H1 (cell line): ENCODE measurements around the gene ANK3. TPM values are rescaled to one million over a fixed set of nuclear protein-coding genes. Genes with fewer than 3 reads are reported as not detected.

Experiments
- CTCF ChIA-PET: fragments of 300-600 bp; sonication (Branson Sonifier 250); formaldehyde crosslinking; loops from one replicate; lab custom pipeline; 2021; ENCODE audit not compliant: partially characterized antibody; lab: Charles Lee
- POLR2A ChIA-PET: fragments of 300-600 bp; sonication (Branson Sonifier 250); formaldehyde crosslinking; loops from one replicate; lab custom pipeline; 2021; ENCODE audit warnings: inconsistent platforms; ENCODE audit not compliant: partially characterized antibody; lab: Charles Lee
- DNase-seq, 2 experiments: peaks; one replicate each; pipeline versions ENCODE4 v3.0.0 to v3.0.0-alpha.2; 2010 to 2022; ENCODE audit warnings: low spot score in 2 of 2, low read depth in 1 of 2, mixed read lengths in 1 of 2
- FAIRE-seq: peaks from 2 replicates; lab custom pipeline; 2011; peaks lifted over from hg19 to GRCh38; lab: Jason Lieb, UNC
- H2AFZ ChIP-seq: 2 replicates; pipeline ENCODE4 v1.8.1; 2012; ENCODE audit warnings: low read length, inconsistent platforms
- H2AK5ac ChIP-seq: 2 replicates; pipeline ENCODE4 v1.6.1; 2013; ENCODE audit warnings: low read depth, low read length
- H2BK120ac ChIP-seq: replicated peaks from 2 replicates; pipeline ENCODE3; 2013; ENCODE audit warnings: low read depth, low read length, inconsistent platforms
- H2BK12ac ChIP-seq: 2 replicates; pipeline ENCODE4 v1.6.1; 2013; ENCODE audit warnings: low read depth, low read length
- H2BK15ac ChIP-seq: 2 replicates; pipeline ENCODE4 v1.6.1; 2013; ENCODE audit warnings: low read length
- H2BK20ac ChIP-seq: 2 replicates; pipeline ENCODE4 v1.6.1; 2013; ENCODE audit warnings: low read length
- H2BK5ac ChIP-seq: 2 replicates; pipeline ENCODE4 v1.6.1; 2013; ENCODE audit warnings: low read depth, low read length
- H3K14ac ChIP-seq: 2 replicates; pipeline ENCODE4 v1.6.1; 2013; ENCODE audit warnings: inconsistent platforms; ENCODE audit not compliant: insufficient read length
- H3K18ac ChIP-seq: 2 replicates; pipeline ENCODE4 v1.6.1; 2013; ENCODE audit warnings: low read length; ENCODE audit errors: extremely low read depth
- H3K23ac ChIP-seq: 2 replicates; pipeline ENCODE4 v1.6.1; 2013; ENCODE audit warnings: inconsistent platforms; ENCODE audit not compliant: insufficient read length
- H3K23me2 ChIP-seq: 2 replicates; pipeline ENCODE4 v1.6.1; 2013; ENCODE audit warnings: low read depth, low read length
- H3K27ac ChIP-seq: 2 replicates; pipeline ENCODE4 v1.6.1; 2011; ENCODE audit warnings: low read depth, low read length, inconsistent platforms
- H3K27me3 ChIP-seq, 4 experiments: replicated peaks in 1 of 4; 1 replicate in 1 of 4; 2 replicates in 3 of 4; pipeline versions ENCODE4 v1.6.1 to v1.8.1; 2011 to 2013; ENCODE audit warnings: low read length in 3 of 4, mild to moderate bottlenecking in 3 of 4, inconsistent platforms in 2 of 4, mixed read lengths in 2 of 4, moderate library complexity in 1 of 4; ENCODE audit not compliant: control insufficient read depth in 3 of 4, insufficient read depth in 3 of 4; ENCODE audit errors: extremely low read depth in 1 of 4
- H3K36me3 ChIP-seq, 4 experiments: 2 replicates each; pipeline versions ENCODE4 v1.6.1 to v1.8.1; 2011 to 2013; ENCODE audit warnings: mild to moderate bottlenecking in 4 of 4, low read length in 3 of 4, moderate library complexity in 2 of 4, control low read depth in 1 of 4, inconsistent platforms in 1 of 4; ENCODE audit not compliant: insufficient read depth in 4 of 4, control insufficient read depth in 2 of 4
- H3K4ac ChIP-seq: replicated peaks from 2 replicates; pipeline ENCODE3; 2013; ENCODE audit warnings: low read length, low read depth, mixed read lengths, inconsistent platforms; ENCODE audit not compliant: insufficient read length
- H3K4me1 ChIP-seq, 4 experiments: replicated peaks in 1 of 4; 1 replicate in 1 of 4; 2 replicates in 3 of 4; pipeline versions ENCODE4 v1.6.1 to v1.8.1; 2011 to 2013; ENCODE audit warnings: low read length in 3 of 4, inconsistent platforms in 2 of 4, mixed read lengths in 1 of 4; ENCODE audit not compliant: insufficient read depth in 4 of 4, control insufficient read depth in 3 of 4
- H3K4me2 ChIP-seq, 2 experiments: 2 replicates each; pipeline versions ENCODE4 v1.6.1 to v1.8.1; 2011 to 2013; ENCODE audit warnings: low read depth in 2 of 2, low read length in 2 of 2, control low read depth in 1 of 2, inconsistent platforms in 1 of 2, mild to moderate bottlenecking in 1 of 2; ENCODE audit not compliant: insufficient read depth in 1 of 2
- H3K4me3 ChIP-seq, 4 experiments: fragments of 200-600, 300-600 bp in 1 of 4; sonication (generic), shearing (Covaris generic), sonication (Bioruptor Twin) in 1 of 4; 2 replicates each; pipeline versions ENCODE4 v1.5.1 to v1.8.1; 2011 to 2016; ENCODE audit warnings: low read length in 4 of 4, low read depth in 3 of 4, control low read depth in 2 of 4, inconsistent platforms in 2 of 4, mild to moderate bottlenecking in 2 of 4, mixed read lengths in 1 of 4, moderate library complexity in 1 of 4; ENCODE audit not compliant: insufficient read depth in 2 of 4; ENCODE audit errors: extremely low read depth in 1 of 4
- H3K56ac ChIP-seq: replicated peaks from 2 replicates; pipeline ENCODE3; 2013; ENCODE audit warnings: low read depth, mild to moderate bottlenecking, mixed read lengths, low read length, inconsistent platforms; ENCODE audit not compliant: insufficient read length
- H3K79me1 ChIP-seq: 2 replicates; pipeline ENCODE4 v1.6.1; 2013; ENCODE audit warnings: low read depth, low read length, control low read depth
- H3K79me2 ChIP-seq, 2 experiments: 2 replicates each; pipeline versions ENCODE4 v1.6.1 to v1.8.1; 2012 to 2013; ENCODE audit warnings: low read length in 2 of 2, mild to moderate bottlenecking in 2 of 2, inconsistent platforms in 1 of 2; ENCODE audit not compliant: insufficient read depth in 2 of 2, control insufficient read depth in 1 of 2
- H3K9ac ChIP-seq, 4 experiments: replicated peaks in 1 of 4; 1 replicate in 1 of 4; 2 replicates in 3 of 4; pipeline versions ENCODE4 v1.6.1 to v1.8.1; 2011 to 2013; ENCODE audit warnings: low read depth in 3 of 4, low read length in 3 of 4, control low read depth in 2 of 4, mild to moderate bottlenecking in 2 of 4, moderate library complexity in 2 of 4, inconsistent platforms in 1 of 4; ENCODE audit errors: extremely low read depth in 1 of 4
- H3K9me3 ChIP-seq, 2 experiments: 2 replicates each; pipeline versions ENCODE4 v1.6.1 to v1.8.1; 2012 to 2013; ENCODE audit warnings: mild to moderate bottlenecking in 2 of 2, moderate library complexity in 2 of 2, control low read depth in 1 of 2, inconsistent platforms in 1 of 2, low read depth in 1 of 2, low read length in 1 of 2, mixed read lengths in 1 of 2; ENCODE audit not compliant: insufficient read depth in 2 of 2
- H4K20me1 ChIP-seq, 2 experiments: replicated peaks in 1 of 2; 2 replicates each; pipeline versions ENCODE3 to v1.8.1; 2011 to 2013; ENCODE audit warnings: inconsistent platforms in 2 of 2, low read length in 2 of 2, mild to moderate bottlenecking in 1 of 2; ENCODE audit not compliant: insufficient read depth in 2 of 2, control insufficient read depth in 1 of 2
- H4K5ac ChIP-seq: 2 replicates; pipeline ENCODE4 v1.6.1; 2013; ENCODE audit warnings: low read length, low read depth, mixed read lengths, inconsistent platforms; ENCODE audit not compliant: insufficient read length
- H4K8ac ChIP-seq: 2 replicates; pipeline ENCODE4 v1.8.0; 2013; ENCODE audit warnings: mild to moderate bottlenecking, moderate library complexity, low read length, inconsistent platforms; ENCODE audit not compliant: insufficient read depth; ENCODE audit errors: extremely low read depth
- H4K91ac ChIP-seq: replicated peaks from 2 replicates; pipeline ENCODE3; 2013; ENCODE audit warnings: low read length, mixed read lengths, inconsistent platforms; ENCODE audit not compliant: insufficient read length
- POU5F1 ChIP-seq: IDR thresholded peaks from 2 replicates; pipeline ENCODE4 v1.6.1; 2011; ENCODE audit warnings: low read depth, mild to moderate bottlenecking, low read length, moderate library complexity
- WGBS, 2 experiments: shearing (Covaris generic) in 1 of 2; methylation state at CpG; one replicate each; pipeline versions ENCODE4 v1.1.6 to v1.1.7; 2013 to 2015; ENCODE audit warnings: low lambda C conversion rate in 2 of 2, mixed read lengths in 2 of 2, inconsistent platforms in 1 of 2, low coverage in 1 of 2, missing lambda C conversion rate in 1 of 2; ENCODE audit not compliant: insufficient replicate concordance in 2 of 2, insufficient coverage in 1 of 2, insufficient read length in 1 of 2; ENCODE audit errors: extremely low coverage in 1 of 2, missing lambda C conversion rate in 1 of 2; 5-methylcytosine and 5-hydroxymethylcytosine counted together
- polyA plus RNA-seq, 7 experiments: library from polyadenylated mRNA; depleted of rRNA in 3 of 7; stranded (reverse) in 5 of 7; unstranded in 2 of 7; fragments of >200 nt in 5 of 7; fragments of 200-250 nt in 2 of 7; gene quantifications; 1 replicate in 5 of 7; 2 replicates in 1 of 7; 4 replicates in 1 of 7; pipeline versions ENCODE4 v1.2.1 to v1.2.3, GENCODE V29; 2011 to 2013; ENCODE audit warnings: missing spikeins in 2 of 7, mixed read lengths in 2 of 7
- total RNA-seq: library from RNA; stranded (reverse); fragmentation: NEBNext Ultra II Directional; extraction: Animal tissue kit (Norgen Biotek cat#: 25700); gene quantifications from 2 replicates; pipeline ENCODE4 v1.2.1, GENCODE V29; 2021

Gene ANK3
- total and polyA plus RNA-seq, 2 of the 8 experiments (the other 6 are each of a cell fraction or from before 2014, with no cell fraction given): 18.1 to 67.9 TPM

DNA sequence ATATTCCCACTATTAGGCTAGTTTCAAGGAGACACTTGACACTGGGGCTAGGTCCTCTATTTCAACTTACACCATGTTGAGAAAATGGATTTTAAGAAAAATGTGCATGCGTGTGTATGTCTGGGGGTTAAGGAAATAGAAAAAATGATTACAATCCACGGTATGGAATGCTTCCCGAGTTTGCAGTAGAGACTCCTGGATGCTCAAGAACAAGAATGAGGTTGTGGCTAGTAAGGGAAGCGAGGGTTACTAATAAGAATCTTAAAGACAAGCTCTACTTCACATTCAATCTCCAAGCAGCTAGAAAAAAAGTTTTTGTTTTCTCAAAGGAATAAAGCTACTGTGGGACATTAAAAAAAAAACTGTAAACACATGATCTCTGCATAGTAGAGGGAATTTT, 54.7 kb downstream of the ANK3 start:
- CTCF ChIA-PET: interaction anchor here (0.7 to 4.4 kb wide), 19 partner anchors 10 to 303 kb away, joined by 3 to 18 read pairs (median 4); no protein-coding TSS in a partner anchor
- H3K4me2 ChIP-seq: no peak overlapping the region
- H3K27me3 ChIP-seq: no peaks in the 10 kb centered on the region
- H3K23me2 ChIP-seq: no peaks in the 10 kb centered on the region
- DNase-seq (no peak), FAIRE-seq (no peak)
- H2BK20ac ChIP-seq: no peak overlapping the region
- H3K14ac ChIP-seq: no peak overlapping the region
- POLR2A ChIA-PET: no interaction called here
- no peak overlapping the region for H2AK5ac ChIP-seq
- H3K9me3 ChIP-seq: no peaks in the 10 kb centered on the region
- no peak overlapping the region for H4K8ac ChIP-seq
- H4K20me1 ChIP-seq: no peaks in the 10 kb centered on the region
- H3K4me3 ChIP-seq: no peak overlapping the region
- H3K79me2 ChIP-seq: no peaks in the 10 kb centered on the region
- no peak for TF ChIP-seq POU5F1
- no peak overlapping the region for H3K23ac ChIP-seq
- no peak overlapping the region for H3K27ac ChIP-seq
- H2BK12ac ChIP-seq: no peak overlapping the region
- H3K56ac ChIP-seq: no peak overlapping the region
- no peak overlapping the region for H2BK15ac ChIP-seq
- peaks cover 3 to 8% (median 6%) of the 10 kb centered on the region in 4 experiments; a peak in 4 of 7 replicates for H3K4me1 ChIP-seq
- H3K4ac ChIP-seq: no peak overlapping the region
- H3K79me1 ChIP-seq: no peaks in the 10 kb centered on the region
- H4K91ac ChIP-seq: no peak overlapping the region
- WGBS, 2 experiments: 75% methylated on average over 4 of the region's 4 CpGs; no CpG with 5 or more reads in 1 of the 2 experiments
- no peak overlapping the region for H3K9ac ChIP-seq
- H3K18ac ChIP-seq: no peak overlapping the region
- H4K5ac ChIP-seq: no peak overlapping the region
- H2BK5ac ChIP-seq: no peak overlapping the region
- H2BK120ac ChIP-seq: no peak overlapping the region
- H2AFZ ChIP-seq: no peak overlapping the region
- no peaks in the 10 kb centered on the region for H3K36me3 ChIP-seq
